NCI-H460 (cell line): Measurements from ENCODE around the gene MIDN. TPM values are rescaled to one million over a fixed set of nuclear protein-coding genes. Genes with fewer than 3 reads are reported as not detected.
"Not testable (repeated sequence)": the region's sequence is repeated elsewhere in the genome, so short reads cannot be mapped to it uniquely, and the experiment has no call there.

Experiments used
- DNase-seq: peaks from one replicate; pipeline ENCODE4 v3.0.0-alpha.2; 2016; ENCODE audit warnings: low read depth; ENCODE audit errors: extremely low read depth
- total RNA-seq: library from RNA; depleted of rRNA; stranded (reverse); fragments of >200 nt; shearing (Covaris generic); gene quantifications from 2 replicates; pipeline ENCODE4 v1.2.3, GENCODE V29; 2014

The MIDN gene
- total RNA-seq, 1 experiment from 2014 or later, result 16.5 TPM

- DNase-seq, result no peak
Measured at GRCh38 chr19:1290196-1290702, 41.9 kb downstream of the MIDN start.

DNA sequence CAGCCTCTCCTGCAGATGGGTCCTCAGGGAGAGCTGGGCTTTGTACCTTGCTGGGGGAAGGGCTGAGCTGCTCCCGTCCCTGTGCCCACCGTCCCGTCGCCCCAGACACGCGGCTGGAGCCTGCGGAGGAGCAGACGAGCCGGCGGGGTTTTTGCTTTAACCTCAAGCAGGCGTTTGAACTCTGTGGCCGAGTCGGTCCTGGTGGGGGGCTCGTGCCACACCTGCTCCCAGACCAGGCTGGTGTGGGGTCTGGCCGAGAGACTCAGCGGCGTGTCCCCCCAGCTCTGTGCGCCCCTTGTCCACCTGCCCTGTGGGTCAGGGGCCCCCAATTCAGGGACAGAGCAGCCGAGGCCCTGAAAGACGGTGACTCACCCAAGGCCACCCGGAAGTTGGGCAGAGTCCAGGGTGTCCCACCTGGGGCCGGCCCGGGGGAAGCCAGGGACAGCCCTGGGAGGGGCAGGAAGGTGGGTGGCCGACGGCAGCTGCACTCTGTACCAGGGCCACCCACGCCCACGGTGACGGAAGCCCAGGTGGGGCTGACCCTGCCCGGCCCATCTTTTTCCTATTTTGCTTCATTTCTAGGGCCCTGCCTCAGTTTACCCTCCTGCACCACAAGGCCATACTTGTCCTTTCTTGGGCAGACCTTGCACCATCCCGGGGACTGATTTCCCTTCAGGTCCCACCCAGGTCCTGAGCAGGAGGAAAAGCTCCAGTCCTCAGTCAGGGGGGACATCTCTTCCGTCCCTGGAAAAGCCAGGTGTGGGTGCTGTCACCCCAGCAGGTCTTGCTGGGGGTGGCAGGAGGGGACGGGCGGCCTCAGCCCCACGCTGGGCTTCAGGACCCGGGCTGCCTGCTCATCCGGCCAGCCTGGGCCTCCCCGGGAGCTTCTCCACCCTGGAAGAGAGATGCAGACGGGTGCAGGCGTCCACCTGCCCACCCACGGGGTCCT lies 42.6 kb downstream of the MIDN start:
- DNase-seq, result no peak

GRCh38 chr19:1291761-1292418 lies 43.5 kb downstream of the MIDN start:
- no peak for DNase-seq

DNA sequence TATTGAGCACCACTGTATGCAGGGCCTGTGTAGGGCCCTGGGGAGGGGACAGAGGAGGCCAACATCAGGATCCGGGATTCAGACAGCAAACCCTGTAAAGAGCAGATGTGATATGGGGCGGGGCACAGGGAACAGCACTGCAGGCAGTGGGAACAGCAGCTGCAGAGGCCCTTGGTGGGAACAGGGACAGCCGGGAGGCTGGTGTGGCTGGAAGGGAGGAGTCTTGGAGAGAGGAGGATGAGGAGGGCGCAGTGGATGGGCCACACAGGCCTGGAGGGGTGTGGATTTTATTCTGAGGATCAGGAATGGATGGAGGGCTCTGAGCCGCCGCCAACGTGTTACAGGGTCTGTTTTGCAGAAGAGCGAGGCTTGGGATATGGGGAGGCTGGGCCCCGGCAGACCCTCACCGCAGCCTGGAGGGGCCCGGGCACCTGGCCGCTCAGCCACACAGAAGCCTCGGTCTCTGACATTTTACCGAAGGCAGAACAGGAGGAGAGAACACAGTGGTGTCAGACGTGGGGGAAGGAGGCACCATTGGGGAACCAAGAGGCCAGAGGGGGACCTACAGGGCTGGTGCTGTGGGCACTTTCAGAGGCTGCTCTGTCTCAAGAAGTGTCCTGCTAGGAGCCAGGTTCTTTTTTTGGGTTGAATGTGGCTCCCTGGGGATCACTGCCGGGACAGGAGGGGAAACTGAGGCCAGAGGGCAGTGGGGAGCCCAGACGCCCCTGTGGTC lies 44.2 kb downstream of the MIDN start:
- DNase-seq, result no peak

DNA sequence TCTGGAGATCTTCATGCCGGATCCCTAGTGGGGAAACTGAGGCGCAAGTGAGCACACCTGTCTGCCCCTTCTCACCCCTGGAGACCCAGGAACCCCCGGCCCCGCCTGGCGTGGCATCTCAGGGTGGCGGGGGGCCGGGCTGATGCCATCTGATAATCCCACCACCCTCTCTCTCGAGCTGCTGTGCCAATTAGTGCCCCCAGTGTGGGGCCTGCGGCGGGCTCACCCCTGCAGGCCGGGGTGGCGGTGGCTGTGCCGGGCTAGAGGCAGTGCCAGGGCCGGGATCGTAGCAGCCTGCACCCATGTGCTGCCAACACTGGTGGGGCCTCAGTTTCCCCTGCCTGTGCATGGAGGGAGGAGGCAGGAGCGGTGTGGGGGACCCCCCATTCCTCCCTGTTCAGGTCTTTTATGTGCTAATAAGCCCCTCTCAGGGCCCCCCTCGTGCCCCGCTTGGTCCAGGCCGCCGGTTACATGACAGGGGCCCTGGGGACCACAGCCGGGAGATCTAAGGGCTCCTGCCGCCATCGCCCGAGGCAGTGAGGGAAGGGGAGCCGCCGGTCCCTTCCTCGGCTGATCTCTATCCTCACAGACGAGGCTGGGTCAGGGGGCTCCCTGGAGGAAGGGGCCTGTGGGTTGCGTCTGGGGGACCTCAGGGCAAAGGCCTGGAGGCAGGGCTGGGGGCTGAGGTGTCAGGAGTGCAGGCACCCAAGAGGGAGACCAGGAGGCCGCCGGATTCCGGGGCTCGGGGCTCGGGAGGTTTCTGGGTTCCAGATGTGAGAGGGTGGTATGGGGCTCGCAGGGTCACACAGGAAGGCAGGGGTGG lies 45.6 kb downstream of the MIDN start:
- no peak for DNase-seq

- DNase-seq, result no peak
Measured at GRCh38 chr19:1294688-1295087, 46.3 kb downstream of the MIDN start.

DNA sequence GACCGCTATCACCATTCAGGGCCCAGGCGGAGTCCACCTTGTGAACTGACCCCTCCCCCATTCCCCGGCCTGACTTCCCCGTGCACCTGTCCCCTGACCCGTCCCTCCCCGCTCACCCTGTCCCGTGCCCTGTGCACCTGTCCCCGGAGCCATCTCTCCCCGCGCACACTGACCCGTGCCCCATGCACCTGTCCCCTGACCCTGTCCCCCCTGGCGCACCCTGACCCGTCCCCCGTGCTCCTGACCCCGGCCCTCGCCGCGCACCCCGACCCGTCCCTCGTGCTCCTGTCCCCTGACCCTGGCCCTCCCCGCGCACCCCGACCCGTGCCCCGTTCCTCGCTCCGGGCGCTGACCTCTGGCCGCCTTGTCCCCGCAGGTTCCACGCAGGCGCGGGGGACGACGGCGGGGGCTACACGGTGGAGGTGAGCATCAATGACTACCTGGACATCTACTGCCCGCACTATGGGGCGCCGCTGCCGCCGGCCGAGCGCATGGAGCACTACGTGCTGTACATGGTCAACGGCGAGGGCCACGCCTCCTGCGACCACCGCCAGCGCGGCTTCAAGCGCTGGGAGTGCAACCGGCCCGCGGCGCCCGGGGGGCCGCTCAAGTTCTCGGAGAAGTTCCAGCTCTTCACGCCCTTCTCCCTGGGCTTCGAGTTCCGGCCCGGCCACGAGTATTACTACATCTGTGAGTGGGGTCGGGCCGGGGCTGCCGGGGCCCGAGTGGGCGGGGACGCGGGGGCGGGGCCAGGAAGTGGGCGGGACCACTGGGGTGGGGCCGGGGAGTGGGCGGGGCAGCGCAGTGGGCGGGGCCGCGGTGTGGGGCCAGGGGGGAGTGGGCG lies 47.0 kb downstream of the MIDN start:
- DNase-seq, result no peak

DNA sequence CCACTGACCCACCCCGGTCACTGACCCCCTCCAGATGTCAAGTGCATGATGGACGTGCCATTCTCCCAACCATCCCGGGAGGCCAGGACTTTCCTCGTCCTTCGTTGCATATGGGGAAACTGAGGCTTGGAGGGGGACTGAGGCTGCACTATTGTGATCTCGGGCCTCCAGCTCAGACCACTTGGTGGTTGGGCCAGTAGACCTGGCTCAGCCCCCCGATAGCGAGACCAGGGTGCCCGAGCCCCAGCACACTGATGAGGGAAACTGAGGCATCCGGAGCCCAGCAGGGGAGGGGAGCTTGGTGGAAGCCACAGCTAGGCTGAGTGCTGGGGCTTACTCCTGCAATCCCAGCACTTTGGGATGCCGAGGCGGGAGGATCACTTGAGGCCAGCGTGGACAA lies 47.7 kb downstream of the MIDN start:
- no peak for DNase-seq

GRCh38 chr19:1296575-1297271 lies 48.3 kb downstream of the MIDN start:
- no peak for DNase-seq

DNA sequence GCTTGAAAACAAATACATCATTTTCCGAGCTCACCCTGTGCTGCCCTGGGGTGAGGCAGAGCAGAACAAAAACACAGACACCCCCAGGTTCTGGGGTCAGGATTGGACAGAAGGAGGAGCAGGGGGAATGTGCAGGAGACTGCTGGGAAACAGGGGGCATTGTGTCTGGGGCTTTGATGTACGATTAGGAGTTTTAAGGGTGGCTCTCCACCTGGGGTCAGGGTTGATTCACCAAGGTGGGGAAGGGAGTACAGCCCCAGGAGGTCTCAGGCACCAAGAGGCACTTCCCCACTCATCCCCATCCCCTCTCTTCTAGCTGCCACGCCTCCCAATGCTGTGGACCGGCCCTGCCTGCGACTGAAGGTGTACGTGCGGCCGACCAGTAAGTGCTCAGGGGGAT lies 49.9 kb downstream of the MIDN start:
- no peak for DNase-seq

- no peak for DNase-seq
Measured at GRCh38 chr19:1299801-1300200, 51.4 kb downstream of the MIDN start.

DNA sequence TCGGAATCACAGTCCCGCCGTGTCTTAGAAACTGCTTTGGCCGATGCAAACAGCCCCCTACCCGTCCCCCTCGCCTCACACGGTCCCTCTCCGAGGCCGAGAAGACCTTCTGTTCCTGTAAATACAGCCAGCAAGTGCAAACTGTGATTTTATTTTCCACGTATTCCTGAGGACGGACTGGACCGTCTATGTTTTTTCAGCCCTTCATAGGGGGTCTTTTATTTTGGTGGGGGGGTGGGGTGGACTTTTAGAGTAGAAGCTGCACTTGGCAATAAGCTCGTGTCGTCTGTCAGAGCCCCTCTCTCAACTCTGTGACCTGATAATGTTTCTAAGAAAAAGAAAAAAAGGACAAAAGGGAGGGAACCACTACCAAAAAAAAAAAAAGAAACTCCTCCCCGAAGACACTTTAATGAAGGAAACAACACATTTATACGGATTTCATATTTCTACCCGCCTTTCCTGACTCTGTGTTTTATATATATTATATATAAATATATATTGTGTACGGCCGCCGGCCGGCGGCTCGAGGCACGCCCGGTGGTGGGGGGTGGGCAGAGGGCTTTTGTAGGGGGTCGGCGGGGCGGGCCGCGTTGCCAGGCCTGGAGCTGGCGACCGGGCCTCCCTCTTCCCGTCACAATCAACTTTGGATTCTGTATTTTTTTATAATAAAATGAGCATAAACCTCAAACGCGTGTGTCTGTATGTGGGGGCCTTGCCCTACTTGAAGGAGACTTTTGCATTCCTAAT lies 52.5 kb downstream of the MIDN start:
- DNase-seq, result no peak

GRCh38 chr19:1302533-1303239 lies 54.3 kb downstream of the MIDN start:
- DNase-seq, result no peak

- no peak for DNase-seq
Measured at GRCh38 chr19:1304197-1304924, 56.0 kb downstream of the MIDN start.

DNA sequence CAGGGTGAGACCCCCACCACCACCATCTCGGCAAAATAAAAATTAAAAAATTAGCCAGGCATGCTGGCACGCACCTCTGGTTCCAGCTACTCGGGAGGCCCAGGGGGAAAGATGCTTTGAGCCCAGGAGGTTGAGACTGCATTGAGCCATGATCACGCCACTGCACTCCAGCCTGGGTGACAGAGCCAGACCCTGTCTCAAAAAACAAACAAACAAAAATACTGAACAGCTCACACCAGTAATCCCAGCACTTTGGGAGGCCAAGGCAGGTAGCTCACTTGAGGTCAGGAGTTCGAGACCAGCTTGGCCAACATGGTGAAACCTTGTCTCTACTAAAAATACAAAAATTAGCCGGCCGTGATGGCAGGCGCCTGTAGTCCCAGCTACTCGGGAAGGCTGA lies 57.0 kb downstream of the MIDN start:
- DNase-seq, result not testable (repeated sequence)

GRCh38 chr19:1307320-1307719 lies 58.9 kb downstream of the MIDN start:
- DNase-seq, result no peak
